SJSA1 (cell line): ENCODE measurements around the gene HOXD3. TPM values are rescaled to one million over a fixed set of nuclear protein-coding genes. Genes with fewer than 3 reads are reported as not detected.
A peak's percentile ranks its signal among the peaks of the same experiment; 100 is the strongest.

Experiments
- DNase-seq, 2 experiments: peaks; one replicate each; pipeline ENCODE4 v3.0.0-alpha.2; 2015 to 2020; ENCODE audit warnings: low spot score in 2 of 2, low read depth in 1 of 2
- H3K27ac ChIP-seq: fragments of 250-450 bp; sonication (Bioruptor Pico); 2 replicates; pipeline ENCODE4 v1.5.1; 2020; ENCODE audit warnings: mild to moderate bottlenecking, moderate library complexity
- H3K27me3 ChIP-seq: fragments of 250-450 bp; sonication (Bioruptor Pico); replicated peaks from 2 replicates; pipeline ENCODE4 v1.5.1; 2020; ENCODE audit warnings: mild to moderate bottlenecking, moderate library complexity
- H3K36me3 ChIP-seq: fragments of 250-450 bp; sonication (Bioruptor Pico); 2 replicates; pipeline ENCODE4 v1.5.1; 2020; ENCODE audit warnings: mild to moderate bottlenecking
- H3K4me1 ChIP-seq: fragments of 250-450 bp; sonication (Bioruptor Pico); replicated peaks from 2 replicates; pipeline ENCODE4 v1.6.1; 2021; ENCODE audit warnings: mild to moderate bottlenecking
- H3K4me3 ChIP-seq: fragments of 250-450 bp; sonication (Bioruptor Pico); 2 replicates; pipeline ENCODE4 v1.5.1; 2020; ENCODE audit warnings: mild to moderate bottlenecking
- H3K9me3 ChIP-seq: fragments of 250-450 bp; sonication (Bioruptor Pico); replicated peaks from 2 replicates; pipeline ENCODE4 v1.5.1; 2020; ENCODE audit warnings: mild to moderate bottlenecking
- total RNA-seq: library from RNA; depleted of rRNA; stranded (reverse); fragments of >200 nt; shearing (Covaris generic); gene quantifications from 2 replicates; pipeline ENCODE4 v1.2.3, GENCODE V29; 2014

HOXD3 gene
- total RNA-seq, 1 experiment from 2014 or later, result 0.66 TPM

DNA sequence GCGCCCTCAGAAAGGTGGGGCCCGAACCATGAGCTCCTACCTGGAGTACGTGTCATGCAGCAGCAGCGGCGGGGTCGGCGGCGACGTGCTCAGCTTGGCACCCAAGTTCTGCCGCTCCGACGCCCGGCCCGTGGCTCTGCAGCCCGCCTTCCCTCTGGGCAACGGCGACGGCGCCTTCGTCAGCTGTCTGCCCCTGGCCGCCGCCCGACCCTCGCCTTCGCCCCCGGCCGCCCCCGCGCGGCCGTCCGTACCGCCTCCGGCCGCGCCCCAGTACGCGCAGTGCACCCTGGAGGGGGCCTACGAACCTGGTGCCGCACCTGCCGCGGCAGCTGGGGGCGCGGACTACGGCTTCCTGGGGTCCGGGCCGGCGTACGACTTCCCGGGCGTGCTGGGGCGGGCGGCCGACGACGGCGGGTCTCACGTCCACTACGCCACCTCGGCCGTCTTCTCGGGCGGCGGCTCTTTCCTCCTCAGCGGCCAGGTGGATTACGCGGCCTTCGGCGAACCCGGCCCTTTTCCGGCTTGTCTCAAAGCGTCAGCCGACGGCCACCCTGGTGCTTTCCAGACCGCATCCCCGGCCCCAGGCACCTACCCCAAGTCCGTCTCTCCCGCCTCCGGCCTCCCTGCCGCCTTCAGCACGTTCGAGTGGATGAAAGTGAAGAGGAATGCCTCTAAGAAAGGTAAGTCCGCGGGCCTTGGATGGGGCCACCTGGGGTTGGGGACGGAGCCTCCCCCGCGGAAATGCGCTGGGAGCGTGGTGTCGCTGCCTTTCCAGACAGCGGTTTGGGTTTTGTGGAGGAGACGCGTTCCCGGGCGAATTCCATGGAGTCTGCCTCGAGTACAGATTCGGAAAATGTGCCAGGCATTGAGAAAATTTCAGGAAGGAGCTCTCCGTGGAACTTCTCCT, 31.9 kb downstream of the HOXD3 start:
- peaks cover 17% of the 10 kb centered on the region for H3K4me1 ChIP-seq
- no peaks in the 10 kb centered on the region for H3K36me3 ChIP-seq
- H3K9me3 ChIP-seq, result 0 out of 2 replicates have a peak, but pooled peaks cover 4% of the 10 kb centered on the region
- H3K4me3 ChIP-seq, result peak overlapping the region; percentile 63
- no peak overlapping the region for H3K27ac ChIP-seq
- DNase-seq, result no peak
- peaks cover 55% of the 10 kb centered on the region for H3K27me3 ChIP-seq

DNA sequence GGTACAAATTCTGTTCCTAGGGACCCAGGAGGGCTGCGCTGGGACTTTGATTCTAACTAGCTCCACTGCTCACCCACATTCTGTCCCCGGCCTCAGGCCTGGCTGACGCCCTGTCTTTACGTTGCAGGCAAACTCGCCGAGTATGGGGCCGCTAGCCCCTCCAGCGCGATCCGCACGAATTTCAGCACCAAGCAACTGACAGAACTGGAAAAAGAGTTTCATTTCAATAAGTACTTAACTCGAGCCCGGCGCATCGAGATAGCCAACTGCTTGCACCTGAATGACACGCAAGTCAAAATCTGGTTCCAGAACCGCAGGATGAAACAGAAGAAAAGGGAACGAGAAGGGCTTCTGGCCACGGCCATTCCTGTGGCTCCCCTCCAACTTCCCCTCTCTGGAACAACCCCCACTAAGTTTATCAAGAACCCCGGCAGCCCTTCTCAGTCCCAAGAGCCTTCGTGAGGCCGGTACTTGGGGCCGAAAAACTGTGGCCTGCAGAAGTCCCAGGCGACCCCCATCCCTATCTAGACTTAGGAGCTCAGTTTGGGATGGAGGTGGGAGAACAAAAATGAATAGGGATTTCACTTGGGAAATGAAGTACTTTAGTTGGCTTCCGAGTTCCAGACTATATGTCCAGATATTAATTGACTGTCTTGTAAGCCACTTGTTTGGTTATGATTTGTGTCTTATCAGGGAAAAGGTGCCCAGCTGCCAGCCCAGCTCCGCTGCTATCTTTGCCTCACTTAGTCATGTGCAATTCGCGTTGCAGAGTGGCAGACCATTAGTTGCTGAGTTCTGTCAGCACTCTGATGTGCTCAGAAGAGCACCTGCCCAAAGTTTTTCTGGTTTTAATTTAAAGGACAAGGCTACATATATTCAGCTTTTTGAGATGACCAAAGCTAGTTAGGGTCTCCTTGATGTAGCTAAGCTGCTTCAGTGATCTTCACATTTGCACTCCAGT, 32.9 kb downstream of the HOXD3 start:
- Histone ChIP-seq H3K9me3 (0 out of 2 replicates have a peak, but pooled peaks cover 4% of the 10 kb centered on the region), H3K4me3 (no peak overlapping the region), H3K36me3 (no peaks in the 10 kb centered on the region), H3K27ac (no peak overlapping the region), H3K4me1 (peaks cover 17% of the 10 kb centered on the region), H3K27me3 (peaks cover 60% of the 10 kb centered on the region)
- no peak for DNase-seq

DNA sequence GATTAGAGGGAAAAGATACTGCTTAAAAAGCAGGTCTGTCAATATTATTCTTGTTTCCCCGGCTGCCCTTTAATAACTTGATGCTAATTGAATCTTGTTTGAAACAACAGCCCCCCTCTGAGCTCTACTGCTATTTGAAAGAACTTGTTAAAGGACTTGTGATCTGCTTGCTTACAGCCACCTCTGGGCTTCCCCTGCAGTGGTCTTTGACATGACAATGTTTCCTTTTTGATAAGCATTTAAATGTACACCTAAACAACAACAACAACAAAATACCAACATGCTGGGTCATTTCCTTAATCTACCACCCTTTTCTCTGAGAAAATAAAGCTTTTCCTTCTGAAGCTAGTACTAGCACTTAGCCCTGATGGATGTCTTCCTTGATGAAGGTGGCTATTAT, 35.2 kb downstream of the HOXD3 start:
- no peaks in the 10 kb centered on the region for H3K36me3 ChIP-seq
- no peak overlapping the region for H3K4me3 ChIP-seq
- no peak for DNase-seq
- peaks cover 15% of the 10 kb centered on the region for H3K4me1 ChIP-seq
- H3K27me3 ChIP-seq, result peaks cover 62% of the 10 kb centered on the region
- 0 out of 2 replicates have a peak, but pooled peaks cover 4% of the 10 kb centered on the region for H3K9me3 ChIP-seq
- no peak overlapping the region for H3K27ac ChIP-seq

DNA sequence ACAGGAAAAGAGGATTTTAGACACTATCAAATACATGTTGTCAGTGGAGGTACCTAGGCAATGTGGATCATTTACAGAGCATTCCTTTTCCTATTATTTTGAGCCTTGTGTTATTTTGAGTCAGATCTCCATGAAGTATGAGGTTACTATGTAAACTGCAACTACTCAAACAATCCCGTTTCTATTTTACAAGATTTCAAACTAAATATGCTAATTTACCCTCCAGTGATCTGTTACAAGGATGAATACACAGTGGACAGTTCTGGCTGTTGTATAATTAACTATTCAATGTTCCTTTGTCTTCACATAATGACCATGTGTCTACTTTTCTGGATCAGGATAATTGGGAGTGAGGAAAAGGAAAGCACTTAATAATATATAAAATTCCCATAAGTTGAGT, 35.9 kb downstream of the HOXD3 start:
- H3K9me3 ChIP-seq, result 0 out of 2 replicates have a peak, but pooled peaks cover 4% of the 10 kb centered on the region
- H3K27me3 ChIP-seq, result peaks cover 66% of the 10 kb centered on the region
- no peaks in the 10 kb centered on the region for H3K36me3 ChIP-seq
- H3K27ac ChIP-seq, result no peak overlapping the region
- H3K4me1 ChIP-seq, result peaks cover 13% of the 10 kb centered on the region
- DNase-seq, result no peak
- no peak overlapping the region for H3K4me3 ChIP-seq

DNA sequence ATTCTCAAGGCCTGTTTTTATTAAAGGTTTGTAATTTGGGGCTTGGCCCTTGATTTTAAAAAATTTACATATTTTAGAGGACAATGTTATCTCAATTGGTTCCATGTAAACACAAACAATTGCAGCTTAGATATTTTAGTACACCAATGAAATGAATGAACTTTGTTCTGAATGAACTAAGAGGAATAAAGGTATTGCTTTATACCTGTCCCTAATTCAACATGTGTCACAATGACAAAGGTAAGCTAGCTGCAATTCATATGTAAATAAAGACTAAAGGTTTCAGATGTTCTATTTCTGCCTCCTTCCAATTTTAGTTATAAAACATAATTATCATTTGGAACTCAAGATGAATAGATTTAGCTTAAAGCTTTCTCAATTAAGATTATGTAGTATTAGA, 42.8 kb downstream of the HOXD3 start:
- no peaks in the 10 kb centered on the region for H3K4me1 ChIP-seq
- no peak for DNase-seq
- H3K9me3 ChIP-seq, result no peaks in the 10 kb centered on the region
- no peak overlapping the region for H3K27ac ChIP-seq
- no peaks in the 10 kb centered on the region for H3K36me3 ChIP-seq
- no peak overlapping the region for H3K4me3 ChIP-seq
- peaks cover 13% of the 10 kb centered on the region; the same call in 1 of the 2 replicates for H3K27me3 ChIP-seq

DNA sequence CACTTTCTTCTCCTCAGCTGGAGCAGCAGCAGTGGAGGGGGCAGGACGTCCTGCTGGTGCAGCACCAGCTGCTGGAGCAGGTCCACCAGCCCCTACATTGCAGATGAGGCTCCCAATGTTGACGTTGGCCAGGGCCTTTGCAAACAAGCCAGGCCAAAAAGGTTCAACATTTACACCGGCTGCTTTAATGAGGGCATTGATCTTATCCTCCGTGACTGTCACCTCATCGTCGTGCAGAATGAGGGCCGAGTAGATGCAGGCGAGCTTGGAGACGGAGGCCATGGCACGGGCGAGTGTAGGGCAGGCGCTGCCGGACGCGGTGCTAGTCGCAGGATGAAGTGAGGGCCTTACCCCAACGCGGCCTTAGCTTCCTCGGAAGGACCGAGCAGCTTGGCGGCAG, 43.9 kb downstream of the HOXD3 start:
- H3K9me3 ChIP-seq, result no peaks in the 10 kb centered on the region
- no peaks in the 10 kb centered on the region for H3K36me3 ChIP-seq
- H3K4me1 ChIP-seq, result no peaks in the 10 kb centered on the region
- H3K27ac ChIP-seq, result no peak overlapping the region
- H3K4me3 ChIP-seq, result no peak overlapping the region
- peaks cover 13% of the 10 kb centered on the region; the same call in 1 of the 2 replicates for H3K27me3 ChIP-seq
- DNase-seq, result no peak

DNA sequence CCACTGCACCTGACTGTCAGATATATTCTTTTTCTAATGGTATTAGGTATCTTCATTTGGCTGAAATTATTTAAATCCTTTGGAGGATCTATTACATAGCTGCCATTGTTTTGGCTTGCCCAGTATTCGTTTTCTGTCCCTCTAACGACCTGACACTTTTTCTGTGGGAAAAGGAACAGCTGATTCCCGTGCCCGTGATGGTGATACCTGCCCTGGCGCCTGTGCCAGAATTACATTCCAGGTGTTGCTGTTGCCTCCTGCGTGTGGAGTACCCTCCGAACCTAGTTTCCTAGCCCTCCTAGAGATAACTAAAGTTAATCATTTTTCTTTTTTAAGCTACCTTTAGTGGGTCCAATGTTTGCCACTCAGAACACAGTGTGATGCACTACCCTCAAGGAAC, 45.4 kb downstream of the HOXD3 start:
- Histone ChIP-seq H3K27ac (no peak overlapping the region), H3K4me3 (no peak overlapping the region), H3K36me3 (no peaks in the 10 kb centered on the region), H3K4me1 (no peaks in the 10 kb centered on the region), H3K27me3 (peaks cover 12% of the 10 kb centered on the region; the same call in 1 of the 2 replicates), H3K9me3 (no peaks in the 10 kb centered on the region)
- DNase-seq, result no peak

DNA sequence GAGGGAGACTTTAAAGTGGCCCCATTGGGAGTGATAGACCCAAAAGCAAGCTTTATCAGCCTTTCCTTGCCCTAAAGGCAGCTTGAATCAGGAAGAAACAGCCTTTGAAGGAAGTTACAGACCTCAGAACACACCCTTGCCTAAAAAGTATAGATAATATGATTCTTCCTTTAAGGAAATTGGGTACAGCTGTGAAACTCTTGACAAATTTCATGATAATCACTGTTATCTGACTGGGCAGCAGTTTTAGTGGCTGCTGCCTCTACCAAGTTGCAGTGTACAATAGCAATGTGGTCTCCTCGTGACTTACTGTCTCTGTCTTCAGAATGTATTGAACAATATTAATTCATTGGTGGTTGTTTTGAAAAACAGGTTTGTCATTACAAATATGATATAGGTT, 48.0 kb downstream of the HOXD3 start:
- no peaks in the 10 kb centered on the region for H3K9me3 ChIP-seq
- no peak overlapping the region for H3K27ac ChIP-seq
- H3K4me1 ChIP-seq, result no peaks in the 10 kb centered on the region
- no peaks in the 10 kb centered on the region for H3K36me3 ChIP-seq
- no peak overlapping the region for H3K4me3 ChIP-seq
- peaks cover 5% of the 10 kb centered on the region; the same call in 1 of the 2 replicates for H3K27me3 ChIP-seq
- no peak for DNase-seq

DNA sequence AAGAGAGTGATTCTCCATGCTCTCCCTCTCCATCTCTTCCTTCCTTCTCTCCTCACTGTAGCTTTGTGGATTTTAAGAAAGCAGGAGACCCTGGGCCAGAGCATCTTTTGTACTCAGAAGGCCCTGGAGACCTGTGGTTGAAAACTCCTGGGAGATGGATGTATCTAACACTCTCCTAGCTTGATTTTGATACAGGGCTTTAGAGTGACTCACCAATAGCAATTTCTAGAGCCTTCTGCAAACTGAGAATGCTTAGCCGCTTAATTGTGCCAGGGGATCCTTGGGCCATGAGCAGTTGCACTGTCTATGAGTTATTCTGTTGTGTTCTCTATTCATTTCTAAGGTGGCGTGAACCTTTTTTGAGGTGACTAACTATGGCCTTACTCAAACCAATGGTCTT, 49.0 kb downstream of the HOXD3 start:
- Histone ChIP-seq H3K27ac (no peak overlapping the region), H3K9me3 (no peaks in the 10 kb centered on the region), H3K27me3 (peaks cover 5% of the 10 kb centered on the region; the same call in 1 of the 2 replicates), H3K36me3 (no peaks in the 10 kb centered on the region), H3K4me1 (no peaks in the 10 kb centered on the region), H3K4me3 (no peak overlapping the region)
- DNase-seq, result no peak

DNA sequence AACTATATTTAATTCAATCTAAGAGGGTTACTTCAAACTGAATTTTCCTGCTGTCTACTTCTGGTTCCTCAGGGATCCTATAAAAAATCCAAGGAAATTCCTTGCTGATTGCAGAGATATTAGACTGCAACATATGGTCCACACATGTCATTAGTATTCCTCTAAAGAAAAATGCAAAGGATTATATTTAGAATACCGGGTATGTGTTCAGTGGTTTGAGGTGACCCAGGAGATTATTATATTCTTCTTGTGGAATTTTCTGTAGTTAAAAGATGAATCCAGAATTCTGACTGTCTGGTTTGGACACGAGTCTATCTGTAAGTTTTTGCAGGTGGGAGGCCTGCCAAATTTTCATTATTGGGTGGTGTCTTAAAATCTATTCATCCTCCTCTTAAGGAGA, 49.6 kb downstream of the HOXD3 start:
- Histone ChIP-seq H3K36me3 (no peaks in the 10 kb centered on the region), H3K27ac (no peak overlapping the region), H3K27me3 (peaks cover 8% of the 10 kb centered on the region; the same call in 1 of the 2 replicates), H3K4me1 (no peaks in the 10 kb centered on the region), H3K9me3 (no peaks in the 10 kb centered on the region), H3K4me3 (no peak overlapping the region)
- DNase-seq, result no peak

DNA sequence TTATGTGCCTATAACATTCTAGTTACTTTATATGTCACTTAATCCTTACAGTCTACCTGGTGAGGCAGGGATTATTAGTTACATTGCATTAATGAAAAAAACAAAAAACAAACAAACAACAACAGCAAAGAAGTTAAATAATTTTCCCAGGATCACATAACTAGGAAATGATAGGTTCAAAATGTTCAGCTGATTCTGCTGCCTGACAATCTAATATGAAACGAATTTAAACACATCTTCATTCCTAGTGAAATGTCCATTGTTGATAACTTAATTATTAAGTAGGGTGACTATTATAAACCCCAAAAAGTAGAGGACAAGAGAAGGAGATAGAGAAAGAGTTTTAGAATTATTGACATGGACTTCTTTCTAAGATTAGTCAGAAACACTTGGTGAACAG, 54.0 kb downstream of the HOXD3 start:
- Histone ChIP-seq H3K4me1 (no peaks in the 10 kb centered on the region), H3K36me3 (no peaks in the 10 kb centered on the region), H3K27me3 (peaks cover 10% of the 10 kb centered on the region; the same call in 1 of the 2 replicates), H3K9me3 (no peaks in the 10 kb centered on the region), H3K27ac (no peak overlapping the region), H3K4me3 (no peak overlapping the region)
- DNase-seq, result no peak

DNA sequence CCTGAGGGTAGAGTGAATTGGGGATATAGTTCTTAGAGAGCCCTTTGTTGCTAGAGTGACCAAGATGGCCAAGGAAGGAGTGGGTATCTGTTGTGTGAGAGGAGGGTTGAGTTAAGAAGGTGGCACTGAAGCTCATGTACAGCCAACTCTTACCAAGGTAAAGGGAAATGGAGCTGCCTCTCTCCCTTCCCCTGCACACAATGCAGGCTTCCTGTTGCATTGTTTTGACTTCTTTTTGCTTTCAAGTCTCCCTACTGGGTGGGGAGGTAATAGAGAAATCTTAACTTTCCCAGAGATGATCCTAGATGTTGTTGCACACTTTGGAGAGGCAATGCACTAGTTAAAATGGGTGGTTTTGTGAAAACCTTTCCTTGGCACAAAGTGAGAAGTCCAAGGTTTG, 55.2 kb downstream of the HOXD3 start:
- H3K4me3 ChIP-seq, result no peak overlapping the region
- no peaks in the 10 kb centered on the region for H3K36me3 ChIP-seq
- H3K4me1 ChIP-seq, result no peaks in the 10 kb centered on the region
- DNase-seq, result no peak
- no peaks in the 10 kb centered on the region for H3K9me3 ChIP-seq
- H3K27ac ChIP-seq, result no peak overlapping the region
- H3K27me3 ChIP-seq, result peaks cover 7% of the 10 kb centered on the region; the same call in 1 of the 2 replicates

DNA sequence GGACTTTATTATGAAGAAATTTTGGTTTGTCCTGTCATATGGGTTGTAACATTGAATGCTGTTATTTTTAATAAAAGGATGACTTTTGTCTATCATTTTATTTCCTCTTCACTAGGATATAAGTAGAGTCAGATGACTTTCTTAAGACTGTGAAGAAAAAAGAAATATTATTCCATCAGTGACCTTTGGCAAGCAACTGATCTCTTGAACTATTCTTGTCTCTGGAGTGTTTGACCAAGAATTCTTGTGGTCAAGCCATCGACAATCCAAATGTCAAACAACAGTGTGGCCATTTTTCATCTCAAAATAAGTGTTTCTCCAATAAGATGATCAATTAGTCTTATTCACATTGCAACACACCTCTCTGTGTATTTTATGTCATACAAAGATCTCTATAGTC, 56.3 kb downstream of the HOXD3 start:
- no peak overlapping the region for H3K4me3 ChIP-seq

More for the DNA sequence above, 56.3 kb downstream of the HOXD3 start:
- no peak for DNase-seq
- no peaks in the 10 kb centered on the region for H3K9me3 ChIP-seq
- H3K27me3 ChIP-seq, result peaks cover 7% of the 10 kb centered on the region; the same call in 1 of the 2 replicates
- no peaks in the 10 kb centered on the region for H3K4me1 ChIP-seq
- H3K36me3 ChIP-seq, result no peaks in the 10 kb centered on the region
- H3K27ac ChIP-seq, result no peak overlapping the region
